ENCODE results near the gene MOSPD3. TPM values are rescaled to one million over a fixed set of nuclear protein-coding genes. Genes with fewer than 3 reads are reported as not detected.

The MOSPD3 gene
- total RNA-seq, 2 donors from 2014 or later = 9.2 to 29.6 TPM

- Histone ChIP-seq H3K9me3 (no peaks in the 10 kb centered on the region), H3K4me1 (ENCODE audit: control insufficient read depth in 1 of 2, low read depth in 2 of 2) (peaks cover 8 to 14% of the 10 kb centered on the region in 2 donors), H3K27me3 (replicated peaks; ENCODE audit: insufficient read depth) (no peaks in the 10 kb centered on the region), H3K27ac (no peak overlapping the region), H3K4me3 (no peak overlapping the region), H3K36me3 (peaks cover 36% of the 10 kb centered on the region)
- ATAC-seq (ENCODE audit: insufficient number of reproducible peaks, low FRiP score, low read depth) (no peak), DNase-seq (ENCODE audit: low spot score) (no peak)
- TF ChIP-seq CTCF (IDR thresholded peaks at IDR 0.05) = no peak
Measured at GRCh38 chr7:100572949-100573675, 39.2 kb upstream of the MOSPD3 start.

- ATAC-seq (ENCODE audit: insufficient number of reproducible peaks, low FRiP score, low read depth) (no peak), DNase-seq (ENCODE audit: low spot score) (no peak)
- TF ChIP-seq CTCF (IDR thresholded peaks at IDR 0.05) = no peak
- Histone ChIP-seq H3K27me3 (replicated peaks; ENCODE audit: insufficient read depth) (no peaks in the 10 kb centered on the region), H3K36me3 (peaks cover 43% of the 10 kb centered on the region), H3K27ac (no peak within 1 kb of the TSS), H3K4me1 (ENCODE audit: control insufficient read depth in 1 of 2, low read depth in 2 of 2) (peaks cover 8 to 14% of the 10 kb centered on the region in 2 donors), H3K9me3 (no peaks in the 10 kb centered on the region), H3K4me3 (no peak within 1 kb of the TSS)
Measured at GRCh38 chr7:100573691-100574361, 38.5 kb upstream of the MOSPD3 start, which contains the start of gene SAP25. TSS of gene SAP25 (minus strand) at chr7:100573900. CDS start at chr7:100573742, 158 bp downstream.

- ATAC-seq (ENCODE audit: insufficient number of reproducible peaks, low FRiP score, low read depth) = no peak
- H3K9me3 ChIP-seq = no peaks in the 10 kb centered on the region
- DNase-seq (ENCODE audit: low spot score) = no peak
- H3K4me1 ChIP-seq (ENCODE audit: control insufficient read depth in 1 of 2, low read depth in 2 of 2) = peaks cover 8 to 10% of the 10 kb centered on the region in 2 donors
- H3K27ac ChIP-seq = no peak overlapping the region
- H3K4me3 ChIP-seq = no peak overlapping the region
- TF ChIP-seq CTCF (IDR thresholded peaks at IDR 0.05) = no peak
- no peaks in the 10 kb centered on the region for H3K27me3 ChIP-seq (replicated peaks; ENCODE audit: insufficient read depth)
- H3K36me3 ChIP-seq = peaks cover 48% of the 10 kb centered on the region
Measured at GRCh38 chr7:100574362-100575205, 37.8 kb upstream of the MOSPD3 start.

- peaks cover 1 to 4% of the 10 kb centered on the region in 2 donors for H3K4me1 ChIP-seq (ENCODE audit: control insufficient read depth in 1 of 2, low read depth in 2 of 2)
- H3K27ac ChIP-seq = no peak overlapping the region
- no peak for DNase-seq (ENCODE audit: low spot score)
- H3K27me3 ChIP-seq (replicated peaks; ENCODE audit: insufficient read depth) = no peaks in the 10 kb centered on the region
- no peak overlapping the region for H3K4me3 ChIP-seq
- no peak for TF ChIP-seq CTCF (IDR thresholded peaks at IDR 0.05)
- H3K9me3 ChIP-seq = no peaks in the 10 kb centered on the region
- no peak for ATAC-seq (ENCODE audit: insufficient number of reproducible peaks, low FRiP score, low read depth)
- H3K36me3 ChIP-seq = peaks cover 53% of the 10 kb centered on the region
Measured at GRCh38 chr7:100575206-100575631, 37.1 kb upstream of the MOSPD3 start.
